Lower leg skin (tissue), 4 donors: ENCODE results near the gene NPAS3. TPM values are rescaled to one million over a fixed set of nuclear protein-coding genes. Genes with fewer than 3 reads are reported as not detected.

Experiments
- DNase-seq, 2 donors: peaks; one replicate each; pipeline ENCODE4 v3.0.0-alpha.2; 2019; ENCODE audit warnings: low spot score in 2 of 2
- H3K4me3 ChIP-seq: fragments of 200-600 bp; sonication (generic); 2 replicates; pipeline ENCODE4 v1.5.1; 2017; ENCODE audit warnings: mild to moderate bottlenecking, low read depth; ENCODE audit not compliant: poor library complexity, severe bottlenecking
- CTCF ChIP-seq, 3 donors: fragments of 450-650 bp; IDR thresholded peaks; one replicate each; pipeline ENCODE4 v1.5.1; 2016; ENCODE audit warnings: antibody characterized with exemption in 3 of 3, mild to moderate bottlenecking in 3 of 3, moderate library complexity in 2 of 3
- POLR2A ChIP-seq, 2 donors: fragments of 450-650 bp; IDR thresholded peaks; one replicate each; pipeline ENCODE4 v1.6.1; 2016 to 2017; ENCODE audit warnings: antibody characterized with exemption in 2 of 2, mild to moderate bottlenecking in 1 of 2, moderate library complexity in 1 of 2
- WGBS, 2 donors: methylation state at CpG; one replicate each; pipeline ENCODE4 v1.1.5; 2018; 5-methylcytosine and 5-hydroxymethylcytosine counted together
- intact Hi-C: fragments of 100-400 bp; cut with DNase I; formaldehyde crosslinking; loops from one replicate; pipeline ENCODE4 v1.15.0; 2023; ENCODE audit warnings: low total_unique reads
- total RNA-seq, 4 donors: library from RNA; depleted of rRNA; stranded (reverse); fragments of >200 nt; gene quantifications; one replicate each; pipeline ENCODE4 v1.1.0, GENCODE V29; 2016

Gene NPAS3
- total RNA-seq, 4 donors from 2014 or later = 0.25 to 0.29 TPM; not detected in 2

GRCh38 chr14:33357225-33358010 is 418.7 kb downstream of the NPAS3 start:
- TF ChIP-seq POLR2A (IDR thresholded peaks at IDR 0.05) (no peak), CTCF (IDR thresholded peaks at IDR 0.05) (no peak)
- H3K4me3 ChIP-seq = no peak overlapping the region
- no peak for DNase-seq
- intact Hi-C loops = no loop called here
- WGBS, 2 donors = 84 to 86% methylated on average over 8 of the region's 8 CpGs

- DNase-seq = no peak
- intact Hi-C loops = no loop called here
- WGBS, 2 donors = 80 to 85% methylated on average over 7 of the region's 7 CpGs
- no peak overlapping the region for H3K4me3 ChIP-seq
- no peak for TF ChIP-seq POLR2A (IDR thresholded peaks at IDR 0.05)
- TF ChIP-seq CTCF (IDR thresholded peaks at IDR 0.05) = no peak
These were observed 420.7 kb downstream of the NPAS3 start for GRCh38 chr14:33359288-33359881.

- no peak for DNase-seq
- H3K4me3 ChIP-seq = no peak overlapping the region
- intact Hi-C loops = no loop called here
- 87 to 90% methylated on average over 6 of the region's 6 CpGs for WGBS, 2 donors
- TF ChIP-seq CTCF (IDR thresholded peaks at IDR 0.05) = no peak
- no peak for TF ChIP-seq POLR2A (IDR thresholded peaks at IDR 0.05)
These were observed 424.3 kb downstream of the NPAS3 start for GRCh38 chr14:33362934-33363333.

GRCh38 chr14:33363682-33364081 is 425.0 kb downstream of the NPAS3 start:
- intact Hi-C loops = no loop called here
- H3K4me3 ChIP-seq = no peak overlapping the region
- 92 to 96% methylated on average over 3 of the region's 3 CpGs for WGBS, 2 donors
- TF ChIP-seq POLR2A (IDR thresholded peaks at IDR 0.05) (no peak), CTCF (IDR thresholded peaks at IDR 0.05) (no peak)
- no peak for DNase-seq

- no peak for DNase-seq
- intact Hi-C loops = no loop called here
- no peak overlapping the region for H3K4me3 ChIP-seq
- WGBS, 2 donors = 57 to 68% methylated on average over 4 of the region's 4 CpGs
- TF ChIP-seq POLR2A (IDR thresholded peaks at IDR 0.05) (no peak), CTCF (IDR thresholded peaks at IDR 0.05) (no peak)
These were observed 425.8 kb downstream of the NPAS3 start for GRCh38 chr14:33364466-33364865.
